T-helper 1 cell treated with Interleukin-12 subunit alpha and Interleukin-12 subunit beta and Interleukin-4 antibody, amounts not matched to agents 30 μg/mL and 1 μg/mL, for 36 hours (primary cell): ENCODE measurements around the gene CPHXL2.

ENCODE experiments used
- H3K27ac Mint-ChIP-seq: one replicate; pipeline ENCODE4 v1.8.0; 2021; ENCODE audit warnings: mild to moderate bottlenecking, mixed read lengths
- H3K27me3 Mint-ChIP-seq: one replicate; pipeline ENCODE4 v1.8.0; 2021; ENCODE audit warnings: low read depth, mixed read lengths
- H3K36me3 Mint-ChIP-seq: one replicate; pipeline ENCODE4 v1.8.0; 2021; ENCODE audit warnings: low read depth, mixed read lengths
- H3K4me1 Mint-ChIP-seq: one replicate; pipeline ENCODE4 v1.8.0; 2021; ENCODE audit warnings: low read depth, mixed read lengths
- H3K4me3 Mint-ChIP-seq: one replicate; pipeline ENCODE4 v1.8.0; 2021; ENCODE audit warnings: mild to moderate bottlenecking, moderate library complexity, mixed read lengths
- H3K9me3 Mint-ChIP-seq: one replicate; pipeline ENCODE4 v1.8.0; 2021; ENCODE audit warnings: mixed read lengths

The CPHXL2 gene

GRCh38 chr16:75658175-75658574, 18.6 kb downstream of the CPHXL2 start:
- peaks cover 17% of the 10 kb centered on the region for H3K4me1 Mint-ChIP-seq
- no peaks in the 10 kb centered on the region for H3K27me3 Mint-ChIP-seq
- H3K27ac Mint-ChIP-seq: no peak overlapping the region
- no peak overlapping the region for H3K4me3 Mint-ChIP-seq
- H3K9me3 Mint-ChIP-seq: no peaks in the 10 kb centered on the region
- H3K36me3 Mint-ChIP-seq: peaks cover 41% of the 10 kb centered on the region

DNA sequence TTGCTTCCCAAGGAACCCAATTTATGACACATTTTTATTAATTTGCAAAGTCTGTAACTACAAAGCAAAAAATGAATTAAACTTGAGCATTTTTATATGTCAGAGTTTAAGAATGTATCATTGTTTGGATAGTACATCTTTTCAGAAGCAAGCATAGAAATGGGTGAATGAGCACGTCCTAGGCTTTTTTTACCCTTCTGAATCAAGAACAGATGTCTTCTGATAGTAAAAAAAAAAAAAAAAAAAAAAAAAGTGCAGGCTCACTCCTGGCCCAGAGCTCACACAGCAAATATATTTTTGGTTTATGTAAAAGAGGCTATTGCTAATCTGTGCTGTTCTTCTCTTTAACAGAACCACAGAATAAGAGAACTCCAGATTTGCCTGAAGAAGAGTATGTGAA, 22.9 kb downstream of the CPHXL2 start:
- Mint-ChIP-seq H3K27ac (no peak overlapping the region), H3K4me1 (peaks cover 46% of the 10 kb centered on the region), H3K27me3 (no peaks in the 10 kb centered on the region), H3K36me3 (peaks cover 51% of the 10 kb centered on the region), H3K4me3 (no peak overlapping the region), H3K9me3 (no peaks in the 10 kb centered on the region)

DNA sequence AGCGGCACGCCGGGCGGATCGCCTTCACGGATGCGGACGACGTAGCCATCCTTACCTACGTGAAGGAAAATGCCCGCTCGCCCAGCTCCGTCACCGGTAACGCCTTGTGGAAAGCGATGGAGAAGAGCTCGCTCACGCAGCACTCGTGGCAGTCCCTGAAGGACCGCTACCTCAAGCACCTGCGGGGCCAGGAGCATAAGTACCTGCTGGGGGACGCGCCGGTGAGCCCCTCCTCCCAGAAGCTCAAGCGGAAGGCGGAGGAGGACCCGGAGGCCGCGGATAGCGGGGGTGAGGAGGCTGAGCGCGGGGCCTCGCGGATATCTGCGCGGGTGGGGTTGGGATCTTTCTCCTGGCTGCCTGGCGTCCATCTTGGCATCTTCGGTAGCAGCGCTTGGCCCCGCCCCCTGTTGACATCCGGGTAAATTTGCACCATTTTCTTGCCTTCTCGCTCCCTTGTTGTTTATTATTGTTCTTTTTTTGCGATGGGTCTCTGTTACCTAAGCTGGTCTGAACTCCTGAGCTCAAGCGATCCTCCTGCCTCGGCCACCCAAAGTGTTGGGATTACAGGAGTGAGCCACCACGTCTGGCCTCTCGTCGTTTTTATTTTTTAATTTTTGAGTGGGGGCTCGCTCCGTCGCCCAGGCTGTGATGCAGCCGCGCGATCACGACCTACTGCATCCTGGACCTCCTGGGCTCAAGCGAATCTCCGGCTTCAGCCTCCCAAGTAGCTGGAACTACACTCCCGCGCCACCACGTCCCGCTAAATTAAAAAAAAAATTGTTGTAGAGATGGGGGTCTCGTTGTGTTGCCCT, 28.3 kb downstream of the CPHXL2 start:
- H3K4me1 Mint-ChIP-seq: peaks cover 58% of the 10 kb centered on the region
- no peaks in the 10 kb centered on the region for H3K9me3 Mint-ChIP-seq
- H3K4me3 Mint-ChIP-seq: peak overlapping the region; percentile 93
- no peaks in the 10 kb centered on the region for H3K27me3 Mint-ChIP-seq
- H3K27ac Mint-ChIP-seq: peak overlapping the region; percentile 90
- H3K36me3 Mint-ChIP-seq: peaks cover 33% of the 10 kb centered on the region

DNA sequence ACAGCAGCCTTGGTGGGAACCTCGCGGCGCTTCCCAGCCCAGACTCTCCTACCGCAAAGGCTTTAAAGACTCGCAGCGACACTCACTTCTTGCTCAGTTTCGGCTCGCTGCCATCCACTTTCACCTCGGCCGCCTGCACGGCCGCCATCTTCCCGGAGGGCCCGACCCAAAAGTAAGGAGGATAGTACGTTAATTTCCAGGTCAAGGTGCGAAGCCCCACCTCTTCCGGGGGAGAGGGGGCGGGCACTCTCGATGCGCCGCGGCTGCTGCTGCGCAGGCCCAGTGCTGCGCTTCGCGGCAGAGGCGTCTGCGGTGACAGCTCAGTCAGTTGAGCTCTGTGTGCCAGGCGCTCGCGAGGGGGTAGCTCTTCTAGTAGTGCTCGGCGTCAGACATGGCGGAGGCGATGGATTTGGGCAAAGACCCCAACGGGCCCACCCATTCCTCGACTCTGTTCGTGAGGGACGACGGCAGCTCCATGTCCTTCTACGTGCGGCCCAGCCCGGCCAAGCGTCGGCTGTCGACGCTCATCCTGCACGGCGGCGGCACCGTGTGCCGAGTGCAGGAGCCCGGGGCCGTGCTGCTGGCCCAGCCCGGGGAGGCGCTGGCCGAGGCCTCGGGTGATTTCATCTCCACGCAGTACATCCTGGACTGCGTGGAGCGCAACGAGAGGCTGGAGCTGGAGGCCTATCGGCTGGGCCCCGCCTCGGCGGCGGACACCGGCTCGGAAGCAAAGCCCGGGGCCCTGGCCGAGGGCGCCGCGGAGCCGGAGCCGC, 29.1 kb downstream of the CPHXL2 start, which contains the start of the genes KARS1 and TERF2IP:
KARS1 (minus strand) TSS at position 174 of the 773 bp plus-strand sequence; CDS start at position 148, 26 bp downstream.
TERF2IP (plus strand) TSS at position 282 of the 773 bp plus-strand sequence; CDS start at position 392, 110 bp downstream.
- no peaks in the 10 kb centered on the region for H3K27me3 Mint-ChIP-seq

DNA sequence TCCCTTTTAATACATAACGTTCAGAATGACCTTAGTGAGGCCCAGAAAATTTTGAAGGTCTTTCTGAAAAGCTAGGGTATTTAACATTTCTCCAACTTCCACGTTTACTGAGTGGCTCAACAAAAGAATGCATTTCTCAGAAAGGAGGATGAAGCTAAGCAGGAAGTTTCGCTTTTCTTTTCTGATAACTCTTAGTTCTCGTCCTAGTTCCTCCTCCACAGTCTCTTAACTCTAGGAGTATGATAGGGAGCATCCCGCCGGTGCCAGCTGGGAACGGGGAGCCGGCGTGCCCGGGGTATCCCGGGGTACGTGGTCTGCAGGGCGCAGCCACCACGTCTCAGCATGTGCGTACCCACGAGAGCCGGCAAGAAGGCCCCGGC, 29.7 kb downstream of the CPHXL2 start:
- H3K36me3 Mint-ChIP-seq: peaks cover 36% of the 10 kb centered on the region
- H3K27ac Mint-ChIP-seq: peak overlapping the region; percentile 93
- peaks cover 54% of the 10 kb centered on the region for H3K4me1 Mint-ChIP-seq
- peak overlapping the region; percentile 92 for H3K4me3 Mint-ChIP-seq
- no peaks in the 10 kb centered on the region for H3K27me3 Mint-ChIP-seq
- H3K9me3 Mint-ChIP-seq: no peaks in the 10 kb centered on the region

More for the DNA sequence above, 29.1 kb downstream of the CPHXL2 start, which contains the start of the genes KARS1 and TERF2IP:
- peak within 1 kb of the TSS; percentile 93 for H3K27ac Mint-ChIP-seq
- H3K9me3 Mint-ChIP-seq: no peaks in the 10 kb centered on the region
- H3K4me1 Mint-ChIP-seq: peaks cover 55% of the 10 kb centered on the region
- peak within 1 kb of the TSS; percentile 93 for H3K4me3 Mint-ChIP-seq
- H3K36me3 Mint-ChIP-seq: peaks cover 35% of the 10 kb centered on the region

GRCh38 chr16:75644240-75645012, 32.4 kb downstream of the CPHXL2 start:
- H3K36me3 Mint-ChIP-seq: peaks cover 46% of the 10 kb centered on the region
- peaks cover 39% of the 10 kb centered on the region for H3K4me1 Mint-ChIP-seq
- peak overlapping the region; percentile 76 for H3K4me3 Mint-ChIP-seq
- peak overlapping the region; percentile 76 for H3K27ac Mint-ChIP-seq
- no peaks in the 10 kb centered on the region for H3K27me3 Mint-ChIP-seq
- H3K9me3 Mint-ChIP-seq: no peaks in the 10 kb centered on the region

DNA sequence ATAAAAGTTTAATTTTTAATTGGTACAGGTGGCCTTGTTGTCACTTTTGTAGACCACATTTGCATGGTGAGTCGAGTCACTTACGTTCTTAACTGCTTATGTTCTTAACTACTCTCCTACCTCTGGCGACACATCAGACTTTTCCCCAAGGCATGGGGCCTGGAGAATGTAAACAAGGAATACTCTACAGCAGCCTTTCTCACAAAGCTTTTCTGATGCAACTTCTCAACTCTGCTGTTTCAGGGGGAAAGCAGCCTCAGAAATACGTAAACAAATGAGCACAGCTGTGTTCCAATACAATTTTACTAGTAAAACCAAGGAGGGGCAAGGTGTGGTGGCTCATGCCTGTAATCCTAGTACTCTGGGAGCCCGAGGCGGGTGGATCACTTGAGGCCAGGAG, 36.2 kb downstream of the CPHXL2 start:
- no peaks in the 10 kb centered on the region for H3K27me3 Mint-ChIP-seq
- no peak overlapping the region for H3K27ac Mint-ChIP-seq
- no peak overlapping the region for H3K4me3 Mint-ChIP-seq
- no peaks in the 10 kb centered on the region for H3K9me3 Mint-ChIP-seq
- peaks cover 59% of the 10 kb centered on the region for H3K36me3 Mint-ChIP-seq
- peaks cover 33% of the 10 kb centered on the region for H3K4me1 Mint-ChIP-seq

- peaks cover 65% of the 10 kb centered on the region for H3K36me3 Mint-ChIP-seq
These were observed 41.8 kb downstream of the CPHXL2 start for GRCh38 chr16:75635036-75635435.

DNA sequence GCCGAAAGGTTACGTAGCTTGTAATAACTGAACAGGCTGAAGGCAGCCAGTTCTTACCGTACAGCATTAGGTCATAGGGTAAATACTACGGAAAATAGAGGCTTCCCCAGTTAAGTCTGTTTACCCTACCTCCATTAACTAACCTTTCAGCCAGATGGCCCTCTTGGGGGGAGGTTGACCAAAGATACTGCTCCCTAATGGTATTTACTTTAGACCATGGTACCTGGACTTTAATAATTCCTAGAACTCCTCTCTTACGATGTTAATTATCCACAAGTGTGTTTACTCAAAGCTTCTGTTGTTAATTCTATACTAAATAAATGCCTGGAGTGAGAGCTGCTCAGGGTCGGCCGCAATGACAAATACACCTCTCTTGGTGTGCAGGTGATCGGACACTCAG, 44.0 kb downstream of the CPHXL2 start:
- Mint-ChIP-seq H3K9me3 (no peaks in the 10 kb centered on the region), H3K4me1 (peaks cover 21% of the 10 kb centered on the region), H3K36me3 (peaks cover 71% of the 10 kb centered on the region), H3K4me3 (no peak overlapping the region), H3K27me3 (no peaks in the 10 kb centered on the region), H3K27ac (no peak overlapping the region)

More at GRCh38 chr16:75635036-75635435, 41.8 kb downstream of the CPHXL2 start:
- no peak overlapping the region for H3K4me3 Mint-ChIP-seq
- H3K27me3 Mint-ChIP-seq: no peaks in the 10 kb centered on the region
- no peaks in the 10 kb centered on the region for H3K9me3 Mint-ChIP-seq
- H3K27ac Mint-ChIP-seq: no peak overlapping the region
- H3K4me1 Mint-ChIP-seq: peaks cover 10% of the 10 kb centered on the region

DNA sequence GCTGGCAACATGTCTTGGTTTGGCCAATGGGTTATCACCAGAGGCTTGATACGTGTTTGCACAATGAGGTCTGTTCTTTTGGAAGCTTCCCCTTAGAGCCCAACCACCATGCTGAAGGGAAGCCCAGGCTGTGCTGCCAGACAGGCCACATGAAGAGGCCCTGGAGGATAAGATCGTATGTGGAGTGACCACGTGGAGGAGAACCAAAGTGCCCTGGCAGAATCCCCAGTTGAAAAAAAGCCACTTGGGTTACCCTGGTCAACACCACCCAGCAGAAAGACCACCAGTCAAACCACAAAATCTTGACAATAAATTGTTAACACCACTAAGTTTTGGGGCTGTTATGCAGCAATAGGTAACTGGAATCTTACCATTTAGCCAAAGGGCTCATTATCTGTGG, 46.8 kb downstream of the CPHXL2 start:
- Mint-ChIP-seq H3K27me3 (no peaks in the 10 kb centered on the region), H3K4me3 (no peak overlapping the region), H3K27ac (no peak overlapping the region), H3K9me3 (no peaks in the 10 kb centered on the region), H3K4me1 (peaks cover 28% of the 10 kb centered on the region), H3K36me3 (peaks cover 71% of the 10 kb centered on the region)

DNA sequence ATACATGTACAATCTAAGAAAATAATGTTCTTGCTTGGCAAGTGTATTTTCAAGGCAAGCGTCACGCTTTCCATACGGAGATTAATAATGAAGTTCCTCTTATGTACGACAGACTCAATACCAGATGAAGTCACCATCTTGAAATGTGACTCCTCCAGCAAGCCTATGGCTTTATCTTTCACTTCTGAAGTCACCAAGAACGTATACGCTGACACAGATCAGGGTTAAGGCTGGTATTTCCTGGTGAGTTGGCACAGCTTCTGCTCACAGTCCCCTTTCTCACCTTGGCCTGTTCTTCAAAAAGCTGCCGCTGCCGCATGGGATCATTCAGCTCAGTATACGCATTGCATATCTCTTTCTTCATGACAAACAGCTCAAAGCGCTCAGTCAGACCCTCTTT, 47.7 kb downstream of the CPHXL2 start:
- Mint-ChIP-seq H3K9me3 (no peaks in the 10 kb centered on the region), H3K4me3 (peak overlapping the region; percentile 11), H3K4me1 (peaks cover 32% of the 10 kb centered on the region), H3K27ac (peak overlapping the region; percentile 58), H3K27me3 (no peaks in the 10 kb centered on the region), H3K36me3 (peaks cover 71% of the 10 kb centered on the region)

DNA sequence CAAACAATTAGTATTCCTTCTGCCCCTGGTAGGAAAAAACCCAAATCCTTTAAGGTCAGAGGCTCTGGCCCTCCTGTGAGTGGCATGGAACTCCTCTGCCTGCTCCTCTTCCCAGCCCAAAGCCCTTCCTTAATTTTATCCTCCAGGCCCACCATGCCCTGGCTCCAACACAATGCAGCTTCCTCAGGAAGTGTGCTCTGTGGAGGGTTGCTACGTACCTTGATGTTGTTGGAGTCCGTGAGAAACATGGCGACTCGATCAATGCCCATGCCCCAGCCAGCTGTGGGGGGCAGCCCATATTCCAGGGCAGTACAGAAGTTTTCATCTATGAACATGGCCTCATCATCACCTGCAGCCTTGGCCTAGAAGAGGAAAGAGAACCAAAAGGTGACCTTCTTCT, 48.5 kb downstream of the CPHXL2 start:
- H3K27me3 Mint-ChIP-seq: no peaks in the 10 kb centered on the region
- peaks cover 29% of the 10 kb centered on the region for H3K4me1 Mint-ChIP-seq
- H3K4me3 Mint-ChIP-seq: peak overlapping the region; percentile 13
- no peaks in the 10 kb centered on the region for H3K9me3 Mint-ChIP-seq
- peak overlapping the region; percentile 76 for H3K27ac Mint-ChIP-seq
- H3K36me3 Mint-ChIP-seq: peaks cover 64% of the 10 kb centered on the region

DNA sequence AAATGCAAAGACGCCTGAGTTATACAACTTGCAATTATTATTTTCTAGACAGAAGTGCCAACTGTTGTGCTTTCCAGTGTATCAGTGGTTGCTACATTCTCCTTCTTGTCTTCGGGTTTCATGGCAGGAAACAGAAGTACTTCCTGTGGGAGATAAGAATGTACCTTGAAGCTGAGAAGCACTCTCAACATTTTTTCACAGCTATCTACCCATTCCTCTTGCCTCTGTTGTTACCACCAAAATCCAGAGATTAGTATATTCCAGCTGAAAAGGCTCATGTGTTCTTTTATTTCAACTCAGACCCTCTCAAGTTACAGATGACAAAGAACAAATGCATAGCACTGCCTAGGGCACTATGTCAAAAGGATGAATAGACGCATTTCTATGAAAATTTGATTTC, 49.0 kb downstream of the CPHXL2 start:
- Mint-ChIP-seq H3K4me1 (peaks cover 29% of the 10 kb centered on the region), H3K27me3 (no peaks in the 10 kb centered on the region), H3K36me3 (peaks cover 60% of the 10 kb centered on the region), H3K27ac (peak overlapping the region; percentile 76), H3K9me3 (no peaks in the 10 kb centered on the region), H3K4me3 (peak overlapping the region; percentile 13)

DNA sequence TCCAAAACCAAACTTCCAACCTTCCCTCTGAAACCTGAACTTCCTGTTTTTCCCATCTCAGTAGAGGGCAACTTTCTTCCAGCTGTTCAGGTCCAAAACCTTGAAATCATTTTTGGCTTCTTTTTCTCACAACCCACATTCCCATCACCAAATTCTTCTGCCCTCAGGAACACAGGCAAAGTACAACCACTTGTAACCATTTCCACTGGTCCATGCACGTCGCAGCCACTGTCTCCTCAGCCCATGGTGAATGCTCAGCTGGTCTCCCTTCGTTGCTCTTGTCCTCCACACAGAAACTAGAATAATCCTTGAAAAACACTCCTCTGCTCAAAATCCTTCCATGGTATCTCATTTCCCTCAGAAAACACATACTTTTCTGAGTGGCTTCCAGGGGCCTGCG, 50.0 kb downstream of the CPHXL2 start:
- H3K36me3 Mint-ChIP-seq: peaks cover 54% of the 10 kb centered on the region
- peaks cover 36% of the 10 kb centered on the region for H3K4me1 Mint-ChIP-seq
- H3K4me3 Mint-ChIP-seq: no peak overlapping the region
- peak overlapping the region; percentile 26 for H3K27ac Mint-ChIP-seq
- H3K27me3 Mint-ChIP-seq: no peaks in the 10 kb centered on the region
- H3K9me3 Mint-ChIP-seq: no peaks in the 10 kb centered on the region
